Mucosa of gallbladder (tissue), 1 donor: ENCODE results near the gene KCNQ4. TPM values are rescaled to one million over a fixed set of nuclear protein-coding genes. Genes with fewer than 3 reads are reported as not detected.

Experiments
- DNase-seq: peaks from one replicate; pipeline ENCODE4 v3.0.0-alpha.2; 2020; ENCODE audit warnings: low spot score
- total RNA-seq: library from RNA; stranded (reverse); gene quantifications from one replicate; pipeline ENCODE4 v1.2.1, GENCODE V29; 2021
- donor health status: DM: no; HTN: no; CAD: no.

The KCNQ4 gene
- total RNA-seq, 1 donor from 2014 or later: 3.5 TPM

- DNase-seq: no peak
Observed at GRCh38 chr1:40776236-40777072, 7.1 kb upstream of the KCNQ4 start.

GRCh38 chr1:40777224-40777970 is 6.2 kb upstream of the KCNQ4 start:
- DNase-seq: no peak

- DNase-seq: no peak
Observed at GRCh38 chr1:40780678-40781607, 2.6 kb upstream of the KCNQ4 start.

- no peak for DNase-seq
Observed at GRCh38 chr1:40781608-40781971, 2.0 kb upstream of the KCNQ4 start.

GRCh38 chr1:40782371-40782956 is 1.1 kb upstream of the KCNQ4 start:
- DNase-seq: peak; percentile 64

GRCh38 chr1:40784141-40784770 is 669 bp downstream of the KCNQ4 start:
- DNase-seq: no peak

- DNase-seq: no peak
Observed at GRCh38 chr1:40784771-40785151, 1.2 kb downstream of the KCNQ4 start.

- no peak for DNase-seq
Observed at GRCh38 chr1:40785446-40785845, 1.9 kb downstream of the KCNQ4 start.

- no peak for DNase-seq
Observed at GRCh38 chr1:40786171-40786994, 2.8 kb downstream of the KCNQ4 start.

GRCh38 chr1:40786995-40787705 is 3.6 kb downstream of the KCNQ4 start:
- no peak for DNase-seq

- DNase-seq: no peak
Observed at GRCh38 chr1:40787737-40788560, 4.4 kb downstream of the KCNQ4 start.

GRCh38 chr1:40788561-40789341 is 5.2 kb downstream of the KCNQ4 start:
- no peak for DNase-seq

GRCh38 chr1:40789342-40789598 is 5.7 kb downstream of the KCNQ4 start:
- DNase-seq: no peak

- DNase-seq: no peak
Observed at GRCh38 chr1:40789661-40790430, 6.3 kb downstream of the KCNQ4 start.

GRCh38 chr1:40792036-40792435 is 8.4 kb downstream of the KCNQ4 start:
- DNase-seq: no peak

GRCh38 chr1:40793617-40794016 is 10.0 kb downstream of the KCNQ4 start:
- DNase-seq: no peak

GRCh38 chr1:40794048-40794447 is 10.5 kb downstream of the KCNQ4 start:
- no peak for DNase-seq
